HL-60 (cell line): ENCODE results near the gene RUFY2.

Source experiments
- REST ChIP-seq: IDR thresholded peaks from 2 replicates; pipeline ENCODE4 v1.6.1; 2012; ENCODE audit warnings: low read depth; ENCODE audit not compliant: insufficient replicate concordance
- TF ChIP-seq, protein P1 (sequence below): IDR thresholded peaks from one replicate; pipeline ENCODE4 v1.5.1; 2011; ENCODE audit warnings: low read length, control low read depth, inconsistent platforms; ENCODE audit not compliant: insufficient read depth

GRCh38 chr10:68419376-68419775 lies 12.3 kb upstream of the RUFY2 start:
- TF ChIP-seq, protein P1, sequence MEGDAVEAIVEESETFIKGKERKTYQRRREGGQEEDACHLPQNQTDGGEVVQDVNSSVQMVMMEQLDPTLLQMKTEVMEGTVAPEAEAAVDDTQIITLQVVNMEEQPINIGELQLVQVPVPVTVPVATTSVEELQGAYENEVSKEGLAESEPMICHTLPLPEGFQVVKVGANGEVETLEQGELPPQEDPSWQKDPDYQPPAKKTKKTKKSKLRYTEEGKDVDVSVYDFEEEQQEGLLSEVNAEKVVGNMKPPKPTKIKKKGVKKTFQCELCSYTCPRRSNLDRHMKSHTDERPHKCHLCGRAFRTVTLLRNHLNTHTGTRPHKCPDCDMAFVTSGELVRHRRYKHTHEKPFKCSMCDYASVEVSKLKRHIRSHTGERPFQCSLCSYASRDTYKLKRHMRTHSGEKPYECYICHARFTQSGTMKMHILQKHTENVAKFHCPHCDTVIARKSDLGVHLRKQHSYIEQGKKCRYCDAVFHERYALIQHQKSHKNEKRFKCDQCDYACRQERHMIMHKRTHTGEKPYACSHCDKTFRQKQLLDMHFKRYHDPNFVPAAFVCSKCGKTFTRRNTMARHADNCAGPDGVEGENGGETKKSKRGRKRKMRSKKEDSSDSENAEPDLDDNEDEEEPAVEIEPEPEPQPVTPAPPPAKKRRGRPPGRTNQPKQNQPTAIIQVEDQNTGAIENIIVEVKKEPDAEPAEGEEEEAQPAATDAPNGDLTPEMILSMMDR, result no peak
- no peak for TF ChIP-seq REST
